ENCODE results near the gene FTCDNL1. TPM values are rescaled to one million over a fixed set of nuclear protein-coding genes. Genes with fewer than 3 reads are reported as not detected.
A peak's percentile ranks its signal among the peaks of the same experiment; 100 is the strongest.

Gene FTCDNL1
- 0.01 TPM for polyA plus RNA-seq (2013, experiment 1 of 2)
- polyA plus RNA-seq (2013, experiment 2 of 2) = 0.04 TPM

DNA sequence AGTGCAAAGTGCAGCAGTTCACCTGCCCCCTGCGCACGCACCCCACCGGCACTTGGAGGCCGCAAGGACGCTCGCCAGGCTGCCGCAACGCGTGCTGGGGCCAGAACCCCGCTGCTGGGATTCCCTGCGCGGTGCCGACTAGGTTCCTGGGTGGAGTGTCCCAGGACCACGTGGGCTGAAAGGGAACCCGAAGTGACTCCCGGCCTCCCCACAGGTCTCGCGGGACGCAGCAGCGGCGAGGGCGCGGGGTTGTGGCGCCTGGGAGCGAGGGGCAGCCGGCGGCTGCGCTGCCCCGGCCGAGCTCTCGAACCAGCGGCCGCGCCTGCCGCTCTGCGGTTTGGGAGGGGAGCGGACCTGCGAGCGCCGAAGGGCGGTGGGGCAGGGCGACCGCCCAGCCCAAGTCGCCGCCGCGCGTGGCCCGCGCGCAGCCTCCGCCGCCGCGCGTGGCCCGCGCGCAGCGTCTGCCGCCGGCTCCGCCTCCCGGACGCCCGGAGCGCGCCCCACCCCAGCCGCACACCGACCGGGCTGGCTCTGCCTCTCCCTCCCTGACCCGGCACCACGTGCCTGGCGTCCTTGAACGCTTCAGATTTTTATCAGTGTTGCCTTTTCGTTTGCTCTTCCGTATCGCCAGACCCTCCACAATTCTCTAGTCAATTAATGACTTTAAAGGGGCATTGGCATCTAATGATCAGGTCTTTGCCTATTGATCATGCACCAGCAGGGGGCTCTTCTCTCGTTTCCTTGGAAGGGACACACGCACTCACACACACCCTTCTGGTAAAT is at the start of gene FTCDNL1:
FTCDNL1 (minus strand) TSS at position 475 of the 783 bp plus-strand sequence. CDS start 2,230 bp downstream, outside the sequence.
- Histone ChIP-seq H3K27me3 (ENCODE audit: control insufficient read depth in 1 of 2, insufficient read depth in 1 of 2, low read length in 2 of 2) (peaks cover 0 to 34% of the 10 kb centered on the region in 2 experiments), H2AK5ac (ENCODE audit: low read length, severe bottlenecking) (no peak within 1 kb of the TSS), H3K14ac (ENCODE audit: low read length in 2 of 2) (peak within 1 kb of the TSS in 1 of 2 experiments; percentile 71), H3K79me1 (replicated peaks; ENCODE audit: low read length, poor library complexity, severe bottlenecking) (no peaks in the 10 kb centered on the region), H3K23ac (ENCODE audit: low read length in 2 of 2) (peak within 1 kb of the TSS in 1 of 2 experiments; percentile 59), H3K9ac (ENCODE audit: low read length) (peak within 1 kb of the TSS; percentile 85), H3K4ac (ENCODE audit: low read depth in 1 of 2, low read length in 2 of 2) (no peak within 1 kb of the TSS), H4K91ac (ENCODE audit: low read length) (no peak within 1 kb of the TSS), H3K18ac (ENCODE audit: low read depth in 1 of 2, low read length in 2 of 2) (peak within 1 kb of the TSS in 1 of 2 experiments; percentile 40), H3K9me3 (ENCODE audit: control insufficient read depth, low read length) (no peaks in the 10 kb centered on the region), H3K36me3 (ENCODE audit: control insufficient read depth in 1 of 2, insufficient read depth in 2 of 2, low read depth in 1 of 2, low read length in 2 of 2) (peaks cover 0 to 4% of the 10 kb centered on the region in 2 experiments), H3K4me2 (ENCODE audit: low read length, poor library complexity, severe bottlenecking) (peak within 1 kb of the TSS; percentile 93), H2BK5ac (ENCODE audit: low read depth, low read length, poor library complexity, severe bottlenecking) (no peak within 1 kb of the TSS), H2AFZ (ENCODE audit: low read depth, low read length) (peak within 1 kb of the TSS; percentile 95), H2BK12ac (ENCODE audit: low read length in 2 of 2) (no peak within 1 kb of the TSS), H3K27ac (ENCODE audit: low read length, poor library complexity, severe bottlenecking) (no peak within 1 kb of the TSS), H2BK15ac (ENCODE audit: low read depth, poor library complexity, severe bottlenecking) (no peak within 1 kb of the TSS), H3K4me1 (ENCODE audit: control insufficient read depth, insufficient read depth, low read depth, low read length) (peaks cover 6% of the 10 kb centered on the region), H4K8ac (ENCODE audit: low read length) (no peak within 1 kb of the TSS), H3K4me3 (ENCODE audit: insufficient read depth in 1 of 2, low read depth in 1 of 2, low read length in 2 of 2) (peak within 1 kb of the TSS; percentile 71 to 82), H2BK120ac (ENCODE audit: low read depth, low read length) (no peak within 1 kb of the TSS)
- WGBS = under 1% methylated on average over 66 of the region's 80 CpGs
- peak; percentile 55 for DNase-seq

DNA sequence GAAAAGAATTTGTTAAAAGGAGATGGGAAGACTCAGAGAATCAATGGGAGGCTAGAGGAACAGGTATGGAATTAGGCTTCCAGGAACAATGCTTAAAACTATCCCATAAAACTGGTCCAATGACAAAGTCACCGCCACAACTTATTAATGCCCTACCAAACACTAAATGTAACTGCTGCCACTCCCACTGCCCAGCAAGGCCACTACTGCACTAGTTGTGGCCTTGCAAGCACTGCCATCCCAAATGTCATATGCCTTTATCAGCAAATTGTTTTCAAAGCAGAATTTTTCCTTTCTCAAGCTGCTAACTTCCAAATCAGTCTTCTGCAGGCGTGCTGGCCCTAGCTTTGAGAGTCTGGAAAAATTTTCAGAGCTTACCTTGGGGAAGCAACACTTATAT is 45.6 kb upstream of the FTCDNL1 start:
- H3K4ac ChIP-seq (ENCODE audit: low read depth in 1 of 2, low read length in 2 of 2) = no peak overlapping the region
- H3K4me2 ChIP-seq (ENCODE audit: low read length, poor library complexity, severe bottlenecking) = no peak overlapping the region
- H3K27ac ChIP-seq (ENCODE audit: low read length, poor library complexity, severe bottlenecking) = no peak overlapping the region
- WGBS = 100% methylated on average over 1 of the region's 2 CpGs
- no peaks in the 10 kb centered on the region for H3K79me1 ChIP-seq (replicated peaks; ENCODE audit: low read length, poor library complexity, severe bottlenecking)
- no peak overlapping the region for H2BK120ac ChIP-seq (ENCODE audit: low read depth, low read length)
- H2BK12ac ChIP-seq (ENCODE audit: low read length in 2 of 2) = no peak overlapping the region
- no peak overlapping the region for H3K14ac ChIP-seq (ENCODE audit: low read length in 2 of 2)
- no peak overlapping the region for H3K4me3 ChIP-seq (ENCODE audit: insufficient read depth in 1 of 2, low read depth in 1 of 2, low read length in 2 of 2)
- no peak overlapping the region for H4K91ac ChIP-seq (ENCODE audit: low read length)
- no peaks in the 10 kb centered on the region for H3K36me3 ChIP-seq (ENCODE audit: control insufficient read depth in 1 of 2, insufficient read depth in 2 of 2, low read depth in 1 of 2, low read length in 2 of 2)
- H3K27me3 ChIP-seq (ENCODE audit: control insufficient read depth in 1 of 2, insufficient read depth in 1 of 2, low read length in 2 of 2) = no peaks in the 10 kb centered on the region
- H3K18ac ChIP-seq (ENCODE audit: low read depth in 1 of 2, low read length in 2 of 2) = no peak overlapping the region
- H2AK5ac ChIP-seq (ENCODE audit: low read length, severe bottlenecking) = no peak overlapping the region
- H3K9me3 ChIP-seq (ENCODE audit: control insufficient read depth, low read length) = no peaks in the 10 kb centered on the region
- H3K4me1 ChIP-seq (ENCODE audit: control insufficient read depth, insufficient read depth, low read depth, low read length) = no peaks in the 10 kb centered on the region
- H4K8ac ChIP-seq (ENCODE audit: low read length) = no peak overlapping the region
- no peak overlapping the region for H3K9ac ChIP-seq (ENCODE audit: low read length)
- no peak overlapping the region for H2AFZ ChIP-seq (ENCODE audit: low read depth, low read length)
- no peak for DNase-seq
- H2BK15ac ChIP-seq (ENCODE audit: low read depth, poor library complexity, severe bottlenecking) = no peak overlapping the region
- H3K23ac ChIP-seq (ENCODE audit: low read length in 2 of 2) = no peak overlapping the region
- no peak overlapping the region for H2BK5ac ChIP-seq (ENCODE audit: low read depth, low read length, poor library complexity, severe bottlenecking)

GRCh38 chr2:199895406-199895805 is 44.4 kb upstream of the FTCDNL1 start:
- Histone ChIP-seq H2AFZ (ENCODE audit: low read depth, low read length) (no peak overlapping the region), H3K23ac (ENCODE audit: low read length in 2 of 2) (no peak overlapping the region), H3K27ac (ENCODE audit: low read length, poor library complexity, severe bottlenecking) (no peak overlapping the region), H3K9ac (ENCODE audit: low read length) (peak overlapping the region; percentile 73), H3K79me1 (replicated peaks; ENCODE audit: low read length, poor library complexity, severe bottlenecking) (no peaks in the 10 kb centered on the region), H3K18ac (ENCODE audit: low read depth in 1 of 2, low read length in 2 of 2) (no peak overlapping the region), H4K8ac (ENCODE audit: low read length) (no peak overlapping the region), H2AK5ac (ENCODE audit: low read length, severe bottlenecking) (no peak overlapping the region), H3K9me3 (ENCODE audit: control insufficient read depth, low read length) (no peaks in the 10 kb centered on the region), H3K14ac (ENCODE audit: low read length in 2 of 2) (no peak overlapping the region), H3K27me3 (ENCODE audit: control insufficient read depth in 1 of 2, insufficient read depth in 1 of 2, low read length in 2 of 2) (no peaks in the 10 kb centered on the region), H3K4me3 (ENCODE audit: insufficient read depth in 1 of 2, low read depth in 1 of 2, low read length in 2 of 2) (no peak overlapping the region), H2BK12ac (ENCODE audit: low read length in 2 of 2) (no peak overlapping the region), H3K36me3 (ENCODE audit: control insufficient read depth in 1 of 2, insufficient read depth in 2 of 2, low read depth in 1 of 2, low read length in 2 of 2) (no peaks in the 10 kb centered on the region), H3K4me2 (ENCODE audit: low read length, poor library complexity, severe bottlenecking) (no peak overlapping the region), H4K91ac (ENCODE audit: low read length) (no peak overlapping the region), H2BK5ac (ENCODE audit: low read depth, low read length, poor library complexity, severe bottlenecking) (no peak overlapping the region), H3K4me1 (ENCODE audit: control insufficient read depth, insufficient read depth, low read depth, low read length) (no peaks in the 10 kb centered on the region), H2BK15ac (ENCODE audit: low read depth, poor library complexity, severe bottlenecking) (no peak overlapping the region), H3K4ac (ENCODE audit: low read depth in 1 of 2, low read length in 2 of 2) (no peak overlapping the region), H2BK120ac (ENCODE audit: low read depth, low read length) (no peak overlapping the region)
- DNase-seq = no peak
- 80% methylated on average over 3 of the region's 3 CpGs for WGBS

DNA sequence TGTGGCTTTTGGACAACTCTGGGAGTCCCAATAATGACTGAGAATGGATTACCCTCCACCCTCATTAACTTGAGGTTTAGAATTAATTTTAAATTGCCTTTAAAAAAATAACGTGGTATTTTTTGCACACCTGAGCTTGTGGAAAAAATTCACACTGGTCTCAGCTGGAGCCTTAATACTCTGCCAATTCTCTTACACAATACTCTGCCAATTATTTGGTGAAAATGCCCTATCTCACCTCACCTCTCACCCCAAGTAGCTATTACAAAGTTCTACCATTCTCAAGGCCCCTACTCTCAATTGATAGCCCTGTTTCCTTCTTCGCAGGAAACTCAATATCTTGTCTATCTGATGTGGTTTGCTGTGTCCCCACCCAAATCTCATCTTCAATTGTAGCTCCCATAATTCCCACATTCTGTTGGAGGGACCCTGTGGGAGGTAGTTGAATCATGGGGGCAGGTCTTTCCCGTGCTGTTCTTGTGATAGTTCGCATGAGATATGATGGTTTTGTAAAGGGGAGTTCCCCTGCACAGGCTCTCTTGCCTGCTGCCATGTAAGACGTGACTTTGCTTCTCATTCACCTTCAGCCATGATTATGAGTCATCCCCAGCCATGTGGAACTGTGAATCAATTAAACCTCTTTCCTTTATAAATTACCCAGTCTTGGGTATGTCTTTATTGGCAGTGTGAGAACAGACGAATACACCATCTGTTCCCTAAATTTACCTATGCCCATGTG is 32.7 kb upstream of the FTCDNL1 start:
- Histone ChIP-seq H3K4me3 (ENCODE audit: insufficient read depth in 1 of 2, low read depth in 1 of 2, low read length in 2 of 2) (no peak overlapping the region), H3K79me1 (replicated peaks; ENCODE audit: low read length, poor library complexity, severe bottlenecking) (no peaks in the 10 kb centered on the region), H3K27ac (ENCODE audit: low read length, poor library complexity, severe bottlenecking) (no peak overlapping the region), H3K4me2 (ENCODE audit: low read length, poor library complexity, severe bottlenecking) (no peak overlapping the region), H3K18ac (ENCODE audit: low read depth in 1 of 2, low read length in 2 of 2) (no peak overlapping the region), H2BK15ac (ENCODE audit: low read depth, poor library complexity, severe bottlenecking) (no peak overlapping the region), H2AFZ (ENCODE audit: low read depth, low read length) (no peak overlapping the region), H3K23ac (ENCODE audit: low read length in 2 of 2) (no peak overlapping the region), H2AK5ac (ENCODE audit: low read length, severe bottlenecking) (no peak overlapping the region), H2BK120ac (ENCODE audit: low read depth, low read length) (no peak overlapping the region), H2BK12ac (ENCODE audit: low read length in 2 of 2) (no peak overlapping the region), H2BK5ac (ENCODE audit: low read depth, low read length, poor library complexity, severe bottlenecking) (no peak overlapping the region), H3K14ac (ENCODE audit: low read length in 2 of 2) (no peak overlapping the region), H4K8ac (ENCODE audit: low read length) (no peak overlapping the region), H3K27me3 (ENCODE audit: control insufficient read depth in 1 of 2, insufficient read depth in 1 of 2, low read length in 2 of 2) (peaks cover 0 to 4% of the 10 kb centered on the region in 2 experiments), H3K4me1 (ENCODE audit: control insufficient read depth, insufficient read depth, low read depth, low read length) (no peaks in the 10 kb centered on the region), H3K9ac (ENCODE audit: low read length) (no peak overlapping the region), H4K91ac (ENCODE audit: low read length) (no peak overlapping the region), H3K9me3 (ENCODE audit: control insufficient read depth, low read length) (no peaks in the 10 kb centered on the region), H3K36me3 (ENCODE audit: control insufficient read depth in 1 of 2, insufficient read depth in 2 of 2, low read depth in 1 of 2, low read length in 2 of 2) (no peaks in the 10 kb centered on the region), H3K4ac (ENCODE audit: low read depth in 1 of 2, low read length in 2 of 2) (no peak overlapping the region)
- 77% methylated on average over 5 of the region's 6 CpGs for WGBS
- DNase-seq = no peak
